A549 (cell line): ENCODE data around the gene NGRN. TPM values are rescaled to one million over a fixed set of nuclear protein-coding genes. Genes with fewer than 3 reads are reported as not detected.
A peak's percentile ranks its signal among the peaks of the same experiment; 100 is the strongest.

Experiments
- ATAC-seq, 2 experiments: fragments of 200-7000 bp in 1 of 2; fragments of >200 bp in 1 of 2; cut with Nextera tagmentation in 1 of 2; cut with Tn5 transposase in 1 of 2; 3 replicates each; pipeline versions ENCODE4 v1.8.0 to v1.9.1; 2018 to 2020; ENCODE audit warnings: mild to moderate bottlenecking in 1 of 2, moderate library complexity in 1 of 2
- CTCF ChIA-PET: fragments of 300-600 bp; sonication (Branson Sonifier 250); formaldehyde crosslinking; extraction: SDS; loops from one replicate; lab custom pipeline; 2021; ENCODE audit warnings: antibody characterized with exemption, inconsistent platforms; lab: Yijun Ruan, JAX
- POLR2A ChIA-PET: fragments of 350-600 bp; formaldehyde crosslinking; extraction: SDS; loops from one replicate; lab custom pipeline; 2021; ENCODE audit warnings: antibody characterized with exemption, inconsistent platforms; lab: Yijun Ruan, JAX
- DNase-seq, 2 experiments: peaks; one replicate each; pipeline versions ENCODE4 v3.0.0 to v3.0.0-alpha.2; 2011 to 2016; ENCODE audit warnings: low read depth in 1 of 2, low spot score in 1 of 2
- FAIRE-seq: peaks from 2 replicates; lab custom pipeline; 2011; peaks lifted over from hg19 to GRCh38; lab: Jason Lieb, UNC
- H3K27ac ChIP-seq, 2 experiments: fragments of >200 bp; sonication (Bioruptor Twin); formaldehyde crosslinking; 3 replicates each; pipeline ENCODE4 v1.5.1; 2016 to 2017
- H3K4me1 ChIP-seq: fragments of >200 bp; sonication (Bioruptor Twin); formaldehyde crosslinking; 3 replicates; pipeline ENCODE4 v1.6.1; 2016
- H3K4me2 ChIP-seq: fragments of >200 bp; sonication (Bioruptor Twin); formaldehyde crosslinking; 3 replicates; pipeline ENCODE4 v1.6.1; 2016
- H3K4me3 ChIP-seq: fragments of >200 bp; sonication (Bioruptor Twin); formaldehyde crosslinking; 3 replicates; pipeline ENCODE4 v1.5.1; 2016
- H3K9me3 ChIP-seq: fragments of >200 bp; sonication (Bioruptor Twin); formaldehyde crosslinking; 3 replicates; pipeline ENCODE4 v1.6.1; 2016
- CEBPB ChIP-seq, 2 experiments: fragments of >200 bp in 1 of 2; sonication (Bioruptor Twin) in 1 of 2; formaldehyde crosslinking in 1 of 2; IDR thresholded peaks; 2 replicates each; pipeline ENCODE4 v1.6.1; 2012 to 2016
- CHD2 ChIP-seq: fragments of 150-350 bp; IDR thresholded peaks from 2 replicates; pipeline ENCODE4 v1.6.1; 2014; ENCODE audit warnings: low read length; ENCODE audit not compliant: partially characterized antibody
- CHD4 ChIP-seq: fragments of 200-600 bp; sonication (generic); IDR thresholded peaks from 2 replicates; pipeline ENCODE4 v1.6.1; 2016; ENCODE audit warnings: antibody characterized with exemption, mild to moderate bottlenecking, borderline replicate concordance
- FOSL2 ChIP-seq, 2 experiments: fragments of 450-650 bp in 1 of 2; fragments of >200 bp in 1 of 2; sonication (Bioruptor Twin) in 1 of 2; formaldehyde crosslinking; IDR thresholded peaks; 2 replicates each; pipeline versions ENCODE4 v1.5.0 to v1.6.1; 2016 to 2020; ENCODE audit warnings: mild to moderate bottlenecking in 1 of 2, moderate library complexity in 1 of 2
- FOXS1 ChIP-seq: fragments of 250-450 bp; sonication (Bioruptor Pico); IDR thresholded peaks from 2 replicates; pipeline ENCODE4 v1.5.0; 2020; ENCODE audit warnings: mild to moderate bottlenecking, moderate library complexity
- GATA3 ChIP-seq: IDR thresholded peaks from 2 replicates; pipeline ENCODE4 v1.6.1; 2012; ENCODE audit warnings: borderline replicate concordance
- HDAC2 ChIP-seq: fragments of 200-600 bp; sonication (generic); IDR thresholded peaks from 2 replicates; pipeline ENCODE4 v1.6.1; 2016
- HOXA7 ChIP-seq: fragments of 250-450 bp; sonication (Bioruptor Pico); IDR thresholded peaks from 2 replicates; pipeline ENCODE4 v1.5.0; 2020; ENCODE audit warnings: mild to moderate bottlenecking, moderate library complexity
- JUN ChIP-seq, 2 experiments: fragments of >200 bp; sonication (Bioruptor Twin); formaldehyde crosslinking; IDR thresholded peaks; 2 replicates in 1 of 2; 3 replicates in 1 of 2; pipeline ENCODE4 v1.6.1; 2016 to 2017
- JUNB ChIP-seq: fragments of >200 bp; sonication (Bioruptor Twin); formaldehyde crosslinking; IDR thresholded peaks from 2 replicates; pipeline ENCODE4 v1.6.1; 2016
- KDM5A ChIP-seq: fragments of 200-600 bp; sonication (generic); IDR thresholded peaks from 2 replicates; pipeline ENCODE4 v1.6.1; 2016; ENCODE audit warnings: antibody characterized with exemption, mild to moderate bottlenecking
- MAFK ChIP-seq: fragments of 450-650 bp; IDR thresholded peaks from 2 replicates; pipeline ENCODE4 v1.6.1; 2014; ENCODE audit not compliant: partially characterized antibody
- NFE2L2 ChIP-seq: fragments of 150-350 bp; conservative IDR thresholded peaks from 2 replicates; pipeline ENCODE4 v1.6.1; 2014; ENCODE audit warnings: low read length
- NPAS2 ChIP-seq: fragments of 250-450 bp; sonication (Bioruptor Pico); IDR thresholded peaks from 2 replicates; pipeline ENCODE4 v1.8.0; 2022; ENCODE audit warnings: mild to moderate bottlenecking, moderate library complexity, borderline replicate concordance
- NR3C1 ChIP-seq: fragments of >200 bp; sonication (Bioruptor Twin); formaldehyde crosslinking; IDR thresholded peaks from 3 replicates; pipeline ENCODE4 v1.6.1; 2017
- POLR2A ChIP-seq: IDR thresholded peaks from 2 replicates; pipeline ENCODE4 v1.6.1; 2012; ENCODE audit warnings: mild to moderate bottlenecking, low read length
- POLR2AphosphoS2 ChIP-seq: conservative IDR thresholded peaks from 2 replicates; pipeline ENCODE4 v1.6.1; 2012; ENCODE audit warnings: low read length, improper control_type of control experiment, inconsistent platforms
- RARB ChIP-seq: fragments of 250-450 bp; sonication (Bioruptor Pico); IDR thresholded peaks from 2 replicates; pipeline ENCODE4 v1.8.0; 2021; ENCODE audit warnings: mild to moderate bottlenecking, moderate library complexity
- RFX5 ChIP-seq: fragments of 450-650 bp; IDR thresholded peaks from 2 replicates; pipeline ENCODE4 v1.7.1; 2014; ENCODE audit warnings: antibody characterized with exemption, mild to moderate bottlenecking, moderate library complexity
- SMC3 ChIP-seq: fragments of >200 bp; sonication (Bioruptor Twin); formaldehyde crosslinking; IDR thresholded peaks from 3 replicates; pipeline ENCODE4 v1.6.1; 2018; ENCODE audit warnings: inconsistent platforms
- SREBF2 ChIP-seq: fragments of 450-650 bp; IDR thresholded peaks from 2 replicates; pipeline ENCODE4 v1.6.1; 2014; ENCODE audit warnings: mild to moderate bottlenecking, moderate library complexity
- TP53 ChIP-seq: fragments of 250-450 bp; sonication (Bioruptor Pico); IDR thresholded peaks from 2 replicates; pipeline ENCODE4 v1.5.0; 2021; ENCODE audit warnings: mild to moderate bottlenecking, moderate library complexity
- ZFP36 ChIP-seq: fragments of 450-650 bp; IDR thresholded peaks from 2 replicates; pipeline ENCODE4 v1.6.1; 2014; ENCODE audit warnings: borderline replicate concordance; ENCODE audit not compliant: partially characterized antibody
- WGBS: methylation state at CpG from one replicate; pipeline ENCODE4 v1.1.6; 2017; ENCODE audit errors: missing lambda C conversion rate; 5-methylcytosine and 5-hydroxymethylcytosine counted together
- polyA plus RNA-seq, 4 experiments: library from polyadenylated mRNA; depleted of rRNA in 3 of 4; stranded (reverse); fragments of >200 nt; fragmentation: RNase III in 1 of 4; extraction: RNeasy Plus Mini Kit Qiagen cat#74134 plus additional on column Dnase treatment in 1 of 4; gene quantifications; 2 replicates in 3 of 4; 3 replicates in 1 of 4; pipeline ENCODE4 v1.2.3, GENCODE V29; 2011 to 2017
- TF ChIP-seq, protein P1 (sequence below): IDR thresholded peaks from 2 replicates; pipeline ENCODE4 v1.6.1; 2012; ENCODE audit warnings: low read depth, borderline replicate concordance
- TF ChIP-seq, protein P2 (sequence below): fragments of >200 bp; sonication (Bioruptor Twin); formaldehyde crosslinking; IDR thresholded peaks from 3 replicates; pipeline ENCODE4 v1.6.1; 2016
- TF ChIP-seq, protein P3 (sequence below): fragments of 450-650 bp; IDR thresholded peaks from 2 replicates; pipeline ENCODE4 v1.6.1; 2014; ENCODE audit warnings: antibody characterized with exemption
- TF ChIP-seq, protein P4 (sequence below): IDR thresholded peaks from 2 replicates; pipeline ENCODE4 v1.6.1; 2012
- TF ChIP-seq, protein P5 (sequence below): fragments of 200-600 bp; sonication (generic); IDR thresholded peaks from 2 replicates; pipeline ENCODE4 v1.6.1; 2016; ENCODE audit warnings: antibody characterized with exemption, mild to moderate bottlenecking, moderate library complexity

NGRN gene
- polyA plus RNA-seq, 2 of the 4 experiments (the other 2 are of a cell fraction): 83.2 to 159 TPM

DNA sequence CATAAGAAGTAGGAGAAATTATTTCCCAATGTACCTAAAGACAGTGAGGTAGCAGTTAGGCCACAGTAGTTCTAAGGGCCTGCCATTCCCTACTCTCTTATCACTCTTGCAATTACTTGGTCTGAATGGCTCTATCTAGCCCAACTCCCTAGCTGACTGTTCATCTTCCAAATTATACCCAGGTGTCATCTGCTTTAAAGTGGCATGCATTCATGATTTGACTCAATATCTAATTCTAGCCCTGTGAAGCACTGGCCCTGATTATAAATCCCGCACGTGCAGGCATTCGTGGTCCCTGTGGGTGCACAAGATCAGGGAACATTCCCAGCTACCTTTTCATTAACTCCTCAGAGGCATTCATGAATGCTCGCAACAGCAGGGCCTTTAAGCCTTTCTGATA is 43.5 kb downstream of the NGRN start (continued):
- TF ChIP-seq, protein P1, sequence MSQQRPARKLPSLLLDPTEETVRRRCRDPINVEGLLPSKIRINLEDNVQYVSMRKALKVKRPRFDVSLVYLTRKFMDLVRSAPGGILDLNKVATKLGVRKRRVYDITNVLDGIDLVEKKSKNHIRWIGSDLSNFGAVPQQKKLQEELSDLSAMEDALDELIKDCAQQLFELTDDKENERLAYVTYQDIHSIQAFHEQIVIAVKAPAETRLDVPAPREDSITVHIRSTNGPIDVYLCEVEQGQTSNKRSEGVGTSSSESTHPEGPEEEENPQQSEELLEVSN: no peak
- TF ChIP-seq KDM5A (no peak), FOXS1 (no peak), GATA3 (no peak), POLR2A (no peak), NPAS2 (CRISPR knock-in tag) (no peak), TP53 (CRISPR knock-in tag) (no peak), JUNB (no peak), CHD2 (no peak)
- TF ChIP-seq, protein P2, sequence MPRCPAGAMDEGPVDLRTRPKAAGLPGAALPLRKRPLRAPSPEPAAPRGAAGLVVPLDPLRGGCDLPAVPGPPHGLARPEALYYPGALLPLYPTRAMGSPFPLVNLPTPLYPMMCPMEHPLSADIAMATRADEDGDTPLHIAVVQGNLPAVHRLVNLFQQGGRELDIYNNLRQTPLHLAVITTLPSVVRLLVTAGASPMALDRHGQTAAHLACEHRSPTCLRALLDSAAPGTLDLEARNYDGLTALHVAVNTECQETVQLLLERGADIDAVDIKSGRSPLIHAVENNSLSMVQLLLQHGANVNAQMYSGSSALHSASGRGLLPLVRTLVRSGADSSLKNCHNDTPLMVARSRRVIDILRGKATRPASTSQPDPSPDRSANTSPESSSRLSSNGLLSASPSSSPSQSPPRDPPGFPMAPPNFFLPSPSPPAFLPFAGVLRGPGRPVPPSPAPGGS: no peak

DNA sequence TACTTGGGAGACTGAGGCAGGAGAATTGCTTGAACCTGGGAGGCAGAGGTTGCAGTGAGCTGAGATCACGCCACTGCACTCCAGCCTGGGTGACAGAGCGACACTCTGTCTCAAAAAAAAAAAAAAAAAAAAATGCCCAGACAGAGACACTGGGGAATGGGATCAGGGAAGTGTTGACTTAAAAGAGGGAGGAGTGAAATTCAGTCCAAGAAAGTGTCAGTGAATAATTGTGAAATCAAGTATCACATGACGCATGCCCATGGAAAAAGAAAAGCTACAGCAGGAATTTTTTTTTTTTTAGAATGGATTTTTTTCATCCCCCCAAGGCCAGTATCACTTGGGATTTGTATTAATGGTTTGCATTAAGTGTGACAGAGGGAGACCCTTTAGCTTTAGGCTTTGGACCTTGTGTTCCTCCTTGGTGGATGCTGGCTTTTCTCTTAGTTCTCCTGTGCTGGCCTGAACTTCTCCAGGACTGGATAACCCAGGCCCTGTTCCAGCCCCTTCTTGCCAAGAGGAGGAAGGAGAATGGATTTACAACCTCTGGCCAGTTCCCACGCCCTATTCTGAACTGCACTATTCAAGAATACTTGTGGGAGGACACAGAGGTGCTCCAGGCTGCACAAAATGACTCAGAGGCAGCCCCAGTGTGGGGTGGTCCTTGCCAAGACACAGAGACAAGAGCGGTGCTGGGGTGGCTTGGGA is 50.0 kb downstream of the NGRN start:
- Histone ChIP-seq H3K9me3 (no peaks in the 10 kb centered on the region), H3K4me1 (peaks cover 12% of the 10 kb centered on the region), H3K4me2 (peak overlapping the region; percentile 43; the same call in 2 of the 3 replicates), H3K4me3 (no peak overlapping the region), H3K27ac (peak overlapping the region in 1 of 2 experiments; percentile 59; a peak in 3 of 6 replicates)
- ATAC-seq (peak; percentile 5 to 40; a peak in 2 of 6 replicates), FAIRE-seq (no peak), DNase-seq (peak in 1 of 2 experiments; percentile 64)
- CTCF ChIA-PET: interaction anchor here (0.7 to 7.7 kb wide), 9 partner anchors 15 to 578 kb away, joined by 3 to 412 read pairs (median 4); partner anchors contain the start of gene ZNF774
- POLR2A ChIA-PET: interaction anchor here (0.7 to 1.2 kb wide), 2 partner anchors 82 to 331 kb away, joined by 3 to 4 read pairs; partner anchors contain the start of gene CIB1
- WGBS: 69% methylated on average over 5 of the region's 5 CpGs
- TF ChIP-seq SREBF2 (no peak), NR3C1 (no peak), FOSL2 (IDR thresholded peaks at IDR 0.05) (0 out of 2 replicates have a peak, but pooled peaks have one; percentile 15), FOSL2 (CRISPR knock-in tag; IDR thresholded peaks at IDR 0.05) (no peak), JUN (IDR thresholded peaks at IDR 0.05) (no peak), NFE2L2 (no peak), TP53 (CRISPR knock-in tag) (no peak), SMC3 (no peak), CEBPB (IDR thresholded peaks at IDR 0.05) (peak in 1 of 2 experiments; percentile 44; a peak in 1 of 4 replicates), MAFK (no peak), HOXA7 (CRISPR knock-in tag) (no peak)
- TF ChIP-seq, protein P3, sequence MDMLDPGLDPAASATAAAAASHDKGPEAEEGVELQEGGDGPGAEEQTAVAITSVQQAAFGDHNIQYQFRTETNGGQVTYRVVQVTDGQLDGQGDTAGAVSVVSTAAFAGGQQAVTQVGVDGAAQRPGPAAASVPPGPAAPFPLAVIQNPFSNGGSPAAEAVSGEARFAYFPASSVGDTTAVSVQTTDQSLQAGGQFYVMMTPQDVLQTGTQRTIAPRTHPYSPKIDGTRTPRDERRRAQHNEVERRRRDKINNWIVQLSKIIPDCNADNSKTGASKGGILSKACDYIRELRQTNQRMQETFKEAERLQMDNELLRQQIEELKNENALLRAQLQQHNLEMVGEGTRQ: peak; percentile 44; the same call in 1 of the 2 replicates
- TF ChIP-seq, protein P4, sequence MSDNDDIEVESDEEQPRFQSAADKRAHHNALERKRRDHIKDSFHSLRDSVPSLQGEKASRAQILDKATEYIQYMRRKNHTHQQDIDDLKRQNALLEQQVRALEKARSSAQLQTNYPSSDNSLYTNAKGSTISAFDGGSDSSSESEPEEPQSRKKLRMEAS: no peak

DNA sequence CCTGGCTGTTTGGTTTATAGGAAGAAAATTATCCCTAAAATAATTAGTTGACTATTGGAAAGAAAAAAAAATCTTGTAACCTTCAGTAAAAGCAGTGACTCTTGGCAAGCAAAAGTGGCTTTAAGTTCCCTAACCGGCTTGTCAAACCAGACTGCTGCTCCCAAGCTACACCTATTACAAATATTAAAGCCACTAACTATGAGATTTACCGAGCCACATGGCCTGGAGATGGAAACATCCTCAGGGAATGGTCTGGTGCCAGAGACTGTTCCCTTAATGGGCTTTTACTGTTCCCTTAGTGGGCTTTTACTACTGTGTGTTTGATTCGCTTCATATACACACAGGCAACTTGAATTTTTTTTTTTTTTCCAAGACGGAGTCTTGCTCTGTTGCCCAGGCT is 50.7 kb downstream of the NGRN start:
- no peak overlapping the region for H3K4me2 ChIP-seq
- POLR2A ChIA-PET: interaction anchor here (1.2 kb wide), 1 partner anchor 82 kb away, joined by 4 read pairs; the partner anchor contains the start of gene CIB1
- no peak for TF ChIP-seq CHD4
- TF ChIP-seq, protein P5, sequence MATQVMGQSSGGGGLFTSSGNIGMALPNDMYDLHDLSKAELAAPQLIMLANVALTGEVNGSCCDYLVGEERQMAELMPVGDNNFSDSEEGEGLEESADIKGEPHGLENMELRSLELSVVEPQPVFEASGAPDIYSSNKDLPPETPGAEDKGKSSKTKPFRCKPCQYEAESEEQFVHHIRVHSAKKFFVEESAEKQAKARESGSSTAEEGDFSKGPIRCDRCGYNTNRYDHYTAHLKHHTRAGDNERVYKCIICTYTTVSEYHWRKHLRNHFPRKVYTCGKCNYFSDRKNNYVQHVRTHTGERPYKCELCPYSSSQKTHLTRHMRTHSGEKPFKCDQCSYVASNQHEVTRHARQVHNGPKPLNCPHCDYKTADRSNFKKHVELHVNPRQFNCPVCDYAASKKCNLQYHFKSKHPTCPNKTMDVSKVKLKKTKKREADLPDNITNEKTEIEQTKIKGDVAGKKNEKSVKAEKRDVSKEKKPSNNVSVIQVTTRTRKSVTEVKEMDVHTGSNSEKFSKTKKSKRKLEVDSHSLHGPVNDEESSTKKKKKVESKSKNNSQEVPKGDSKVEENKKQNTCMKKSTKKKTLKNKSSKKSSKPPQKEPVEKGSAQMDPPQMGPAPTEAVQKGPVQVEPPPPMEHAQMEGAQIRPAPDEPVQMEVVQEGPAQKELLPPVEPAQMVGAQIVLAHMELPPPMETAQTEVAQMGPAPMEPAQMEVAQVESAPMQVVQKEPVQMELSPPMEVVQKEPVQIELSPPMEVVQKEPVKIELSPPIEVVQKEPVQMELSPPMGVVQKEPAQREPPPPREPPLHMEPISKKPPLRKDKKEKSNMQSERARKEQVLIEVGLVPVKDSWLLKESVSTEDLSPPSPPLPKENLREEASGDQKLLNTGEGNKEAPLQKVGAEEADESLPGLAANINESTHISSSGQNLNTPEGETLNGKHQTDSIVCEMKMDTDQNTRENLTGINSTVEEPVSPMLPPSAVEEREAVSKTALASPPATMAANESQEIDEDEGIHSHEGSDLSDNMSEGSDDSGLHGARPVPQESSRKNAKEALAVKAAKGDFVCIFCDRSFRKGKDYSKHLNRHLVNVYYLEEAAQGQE: no peak
- no peak for TF ChIP-seq FOXS1
- no peak for TF ChIP-seq RARB (CRISPR knock-in tag)
- TF ChIP-seq HOXA7 (CRISPR knock-in tag): no peak
- TF ChIP-seq POLR2AphosphoS2: no peak
- no peak for TF ChIP-seq ZFP36
- TF ChIP-seq SMC3: no peak
- no peak for TF ChIP-seq RFX5
- no peak for TF ChIP-seq HDAC2
- no peak overlapping the region for H3K4me3 ChIP-seq
- ATAC-seq (no peak), DNase-seq (no peak), FAIRE-seq (no peak)
- no peaks in the 10 kb centered on the region for H3K9me3 ChIP-seq
- WGBS: 77% methylated on average over 4 of the region's 4 CpGs
- H3K4me1 ChIP-seq: peaks cover 15% of the 10 kb centered on the region
- no peak overlapping the region; a peak in 1 of 6 replicates for H3K27ac ChIP-seq
- CTCF ChIA-PET: interaction anchor here (0.7 to 7.7 kb wide), 11 partner anchors 9 to 578 kb away, joined by 3 to 412 read pairs (median 4); partner anchors contain the start of gene ZNF774
